HPDE6-E6E7 (cell line): ENCODE measurements around the gene CLUH.

Experiments used
- DNase-seq: peaks from one replicate; pipeline ENCODE4 v3.0.0; 2011; ENCODE audit warnings: missing footprints; ENCODE audit errors: extremely low spot score

Gene CLUH

GRCh38 chr17:2718150-2718938 lies 6.8 kb upstream of the CLUH start:
- no peak for DNase-seq

GRCh38 chr17:2716649-2717048 lies 5.1 kb upstream of the CLUH start:
- DNase-seq = no peak

GRCh38 chr17:2713881-2714280 lies 2.3 kb upstream of the CLUH start:
- no peak for DNase-seq

GRCh38 chr17:2712300-2713043 lies 908 bp upstream of the CLUH start:
- DNase-seq = no peak

GRCh38 chr17:2710803-2711607 lies 559 bp downstream of the CLUH start:
- no peak for DNase-seq

GRCh38 chr17:2710071-2710802 lies 1.3 kb downstream of the CLUH start:
- no peak for DNase-seq

GRCh38 chr17:2709183-2709661 lies 2.3 kb downstream of the CLUH start:
- peak; percentile 52 for DNase-seq

- DNase-seq = no peak
Measured at GRCh38 chr17:2708585-2709182, 2.9 kb downstream of the CLUH start.

GRCh38 chr17:2707721-2708584 lies 3.6 kb downstream of the CLUH start:
- DNase-seq = no peak

GRCh38 chr17:2706911-2707510 lies 4.6 kb downstream of the CLUH start:
- DNase-seq = no peak

- DNase-seq = no peak
Measured at GRCh38 chr17:2705888-2706795, 5.4 kb downstream of the CLUH start.

GRCh38 chr17:2705263-2705662 lies 6.3 kb downstream of the CLUH start:
- no peak for DNase-seq

GRCh38 chr17:2704890-2705248 lies 6.7 kb downstream of the CLUH start:
- no peak for DNase-seq

- DNase-seq = no peak
Measured at GRCh38 chr17:2704031-2704889, 7.3 kb downstream of the CLUH start.

GRCh38 chr17:2703606-2704005 lies 8.0 kb downstream of the CLUH start:
- no peak for DNase-seq

GRCh38 chr17:2703181-2703580 lies 8.4 kb downstream of the CLUH start:
- DNase-seq = no peak

GRCh38 chr17:2701996-2702741 lies 9.4 kb downstream of the CLUH start:
- no peak for DNase-seq
